Dendritic cell treated with granulocyte-macrophage colony-stimulating factor and Interleukin-4, amounts not matched to agents 40 ng/mL and 50 ng/mL, for 4 days (primary cell): Measurements from ENCODE around the gene NPIPA8.
"Not testable (repeated sequence)": the region's sequence is repeated elsewhere in the genome, so short reads cannot be mapped to it uniquely, and the experiment has no call there.

ENCODE experiments used
- H3K27ac Mint-ChIP-seq: one replicate; pipeline ENCODE4 v1.8.0; 2022; ENCODE audit warnings: mild to moderate bottlenecking, mixed read lengths
- H3K27me3 Mint-ChIP-seq: one replicate; pipeline ENCODE4 v1.8.0; 2022; ENCODE audit warnings: mild to moderate bottlenecking, mixed read lengths
- H3K36me3 Mint-ChIP-seq: one replicate; pipeline ENCODE4 v1.8.0; 2022; ENCODE audit warnings: low read depth, mixed read lengths
- H3K4me1 Mint-ChIP-seq: one replicate; pipeline ENCODE4 v1.8.0; 2022; ENCODE audit warnings: low read depth, mixed read lengths
- H3K4me3 Mint-ChIP-seq: one replicate; pipeline ENCODE4 v1.8.0; 2022; ENCODE audit warnings: mild to moderate bottlenecking, moderate library complexity, mixed read lengths
- H3K9me3 Mint-ChIP-seq: one replicate; pipeline ENCODE4 v1.8.0; 2022; ENCODE audit warnings: mixed read lengths
- intact Hi-C: fragments of 100-400 bp; cut with micrococcal nuclease; formaldehyde crosslinking; loops from one replicate; pipeline ENCODE4 v1.15.0; 2022

Gene NPIPA8

DNA sequence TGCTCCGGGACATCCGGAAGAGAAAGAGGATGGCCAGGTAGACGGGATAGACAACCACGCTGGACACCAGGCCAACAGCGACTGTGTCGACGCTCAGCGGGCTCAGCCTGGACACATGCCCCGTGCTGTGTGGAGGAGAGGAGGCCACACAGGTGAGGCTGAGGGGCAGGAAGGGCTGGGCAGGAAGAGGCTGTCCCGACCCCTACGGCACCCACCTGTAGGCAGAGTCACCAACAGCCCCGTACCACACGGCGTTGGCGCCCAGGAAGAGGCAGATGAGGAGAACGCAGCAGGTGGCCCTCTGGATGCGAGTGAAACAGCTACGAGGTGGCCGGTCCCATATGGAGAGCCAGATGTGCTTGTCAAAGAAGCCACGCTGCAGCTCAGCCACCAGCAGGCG is at the start of gene NPIPA8:
Gene NPIPA8 (minus strand): TSS at position 101 of the 400 bp plus-strand sequence. CDS start 4,074 bp downstream, outside the sequence.
- H3K4me3 Mint-ChIP-seq, H3K9me3 Mint-ChIP-seq, H3K4me1 Mint-ChIP-seq, H3K27ac Mint-ChIP-seq, H3K36me3 Mint-ChIP-seq, H3K27me3 Mint-ChIP-seq, intact Hi-C loops: not testable (repeated sequence)

GRCh38 chr16:18385285-18385684 is 48.7 kb upstream of the NPIPA8 start:
- intact Hi-C loops, H3K27me3 Mint-ChIP-seq, H3K4me1 Mint-ChIP-seq, H3K4me3 Mint-ChIP-seq, H3K36me3 Mint-ChIP-seq, H3K27ac Mint-ChIP-seq, H3K9me3 Mint-ChIP-seq: not testable (repeated sequence)

- intact Hi-C loops, H3K9me3 Mint-ChIP-seq, H3K36me3 Mint-ChIP-seq, H3K4me1 Mint-ChIP-seq, H3K4me3 Mint-ChIP-seq, H3K27me3 Mint-ChIP-seq, H3K27ac Mint-ChIP-seq: not testable (repeated sequence)
Measured at GRCh38 chr16:18384869-18385268, 48.3 kb upstream of the NPIPA8 start.

DNA sequence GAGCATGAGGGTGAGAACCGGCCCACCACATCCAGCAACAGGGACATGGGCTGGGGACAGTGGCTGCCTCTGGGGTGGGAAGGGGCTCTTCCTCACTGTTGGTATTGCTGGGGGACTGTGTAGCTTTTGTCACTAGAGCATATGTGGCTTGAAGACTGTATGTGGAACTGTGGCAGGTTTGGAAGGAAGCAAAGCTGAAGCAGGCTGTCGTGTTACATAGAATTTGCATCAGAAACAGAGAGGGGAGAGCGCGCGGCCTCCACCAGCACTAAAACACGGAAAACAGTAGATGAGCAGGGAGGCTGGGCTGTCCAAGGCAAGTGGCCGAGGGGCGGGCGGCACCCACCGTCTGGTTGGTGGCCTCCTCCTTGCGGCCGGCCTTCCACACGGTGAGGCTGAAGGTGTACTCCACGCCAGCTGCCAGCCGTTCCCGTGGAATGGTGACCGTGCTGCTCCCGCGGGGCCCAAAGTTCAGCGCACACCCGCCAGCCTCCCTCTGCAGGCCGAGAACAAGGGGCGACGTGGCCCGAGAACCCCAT is 47.6 kb upstream of the NPIPA8 start:
- intact Hi-C loops, H3K36me3 Mint-ChIP-seq, H3K27me3 Mint-ChIP-seq, H3K4me1 Mint-ChIP-seq, H3K9me3 Mint-ChIP-seq, H3K4me3 Mint-ChIP-seq, H3K27ac Mint-ChIP-seq: not testable (repeated sequence)

GRCh38 chr16:18382696-18383095 is 46.2 kb upstream of the NPIPA8 start:
- H3K36me3 Mint-ChIP-seq, H3K9me3 Mint-ChIP-seq, H3K4me3 Mint-ChIP-seq, H3K4me1 Mint-ChIP-seq, intact Hi-C loops, H3K27me3 Mint-ChIP-seq, H3K27ac Mint-ChIP-seq: not testable (repeated sequence)

DNA sequence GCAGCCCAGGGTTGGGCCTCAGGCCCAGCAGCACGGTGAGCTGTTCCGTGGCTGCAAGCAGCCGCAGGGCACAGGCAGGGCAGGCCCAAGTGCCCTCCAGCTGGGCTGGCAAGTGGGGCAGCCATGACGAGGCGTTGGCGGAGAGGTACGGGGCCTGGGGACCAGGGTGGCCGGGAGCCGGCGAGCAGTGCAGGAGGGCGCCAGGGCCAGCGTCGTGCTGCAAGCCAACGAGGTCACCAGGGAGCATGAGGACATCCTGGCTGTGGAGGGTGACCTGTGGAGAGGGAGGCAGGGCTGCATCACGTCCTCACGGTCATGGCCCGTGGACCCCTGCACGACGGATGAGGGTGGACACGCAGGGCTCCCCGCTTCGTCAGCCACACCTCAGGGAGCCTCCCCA is 11.2 kb upstream of the NPIPA8 start:
- H3K27ac Mint-ChIP-seq, result not testable (repeated sequence)

DNA sequence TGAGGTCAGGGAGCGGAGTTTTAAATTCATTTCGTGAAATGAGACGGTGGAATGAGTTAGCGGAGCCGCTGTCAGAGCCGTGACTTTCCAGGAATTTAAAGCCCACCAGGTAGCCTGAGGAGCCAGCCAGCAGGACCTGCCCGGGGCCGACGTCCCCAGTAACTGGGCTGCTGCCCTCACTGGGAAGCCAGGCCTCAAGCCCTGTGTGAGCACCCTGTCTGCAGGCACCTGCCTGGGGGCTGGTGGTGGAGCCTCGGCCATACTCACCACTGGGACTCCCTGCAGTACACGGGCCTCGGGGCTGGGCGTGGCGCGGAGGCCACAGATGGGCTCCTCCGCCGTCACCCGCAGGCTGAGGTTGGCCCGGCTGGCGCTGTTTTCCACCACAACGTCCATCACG is 10.5 kb upstream of the NPIPA8 start:
- H3K27ac Mint-ChIP-seq, H3K4me1 Mint-ChIP-seq, H3K36me3 Mint-ChIP-seq: not testable (repeated sequence)

More for the DNA sequence above, 11.2 kb upstream of the NPIPA8 start:
- H3K4me3 Mint-ChIP-seq, H3K27me3 Mint-ChIP-seq, H3K36me3 Mint-ChIP-seq, H3K9me3 Mint-ChIP-seq, H3K4me1 Mint-ChIP-seq, intact Hi-C loops: not testable (repeated sequence)

DNA sequence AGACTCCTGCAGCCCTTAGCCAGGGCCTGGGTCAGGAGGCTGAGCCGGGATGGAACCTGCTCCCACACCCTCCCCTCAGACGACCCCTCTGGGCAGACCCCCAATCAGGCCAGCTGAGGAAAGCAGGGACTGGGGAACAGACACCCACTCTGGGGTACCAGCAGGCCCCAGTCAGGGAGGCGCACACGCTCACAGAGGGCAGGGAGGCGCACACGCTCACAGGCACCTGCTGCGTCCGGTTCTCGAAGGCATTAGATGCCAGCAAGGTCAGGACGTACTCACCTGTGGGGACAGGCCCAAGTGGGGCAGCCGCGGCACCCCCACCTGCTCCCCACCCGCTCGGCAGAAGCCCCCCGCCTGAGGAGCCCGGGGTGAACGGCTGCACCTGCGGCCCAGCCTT is 8.1 kb upstream of the NPIPA8 start:
- H3K36me3 Mint-ChIP-seq, H3K4me1 Mint-ChIP-seq, intact Hi-C loops, H3K9me3 Mint-ChIP-seq, H3K4me3 Mint-ChIP-seq, H3K27me3 Mint-ChIP-seq, H3K27ac Mint-ChIP-seq: not testable (repeated sequence)

More for the DNA sequence above, 10.5 kb upstream of the NPIPA8 start:
- H3K27me3 Mint-ChIP-seq, H3K4me3 Mint-ChIP-seq, H3K9me3 Mint-ChIP-seq, intact Hi-C loops: not testable (repeated sequence)

GRCh38 chr16:18341986-18342385 is 5.5 kb upstream of the NPIPA8 start:
- H3K4me1 Mint-ChIP-seq, H3K9me3 Mint-ChIP-seq, intact Hi-C loops, H3K4me3 Mint-ChIP-seq, H3K27ac Mint-ChIP-seq, H3K36me3 Mint-ChIP-seq, H3K27me3 Mint-ChIP-seq: not testable (repeated sequence)

DNA sequence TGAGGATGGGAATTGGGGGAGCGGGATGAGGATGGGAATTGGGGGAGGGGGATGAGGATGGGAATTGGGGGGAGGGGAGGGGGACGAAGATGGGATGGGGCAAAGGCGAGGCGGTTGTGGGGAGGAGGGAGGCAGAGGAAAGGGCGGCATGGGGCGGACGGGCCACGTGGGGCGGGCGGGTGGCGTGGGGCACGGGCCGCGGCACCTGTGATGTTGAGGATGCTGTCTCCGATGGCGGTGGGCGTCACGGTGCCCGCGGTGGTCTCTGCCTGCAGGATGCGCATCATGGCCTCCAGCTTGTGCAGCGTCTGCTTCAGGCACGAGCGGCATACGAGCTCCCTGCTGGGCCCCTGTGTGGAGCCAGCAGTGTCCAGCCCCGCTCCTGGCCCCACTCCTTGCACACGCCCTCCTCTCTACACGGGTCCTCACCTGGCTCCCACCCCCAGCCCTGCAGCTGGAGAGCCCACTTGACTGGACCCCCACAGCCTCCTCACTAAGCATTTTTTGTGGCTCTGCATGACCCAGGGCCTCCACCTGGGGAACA is 5.0 kb upstream of the NPIPA8 start:
- intact Hi-C loops, H3K9me3 Mint-ChIP-seq, H3K36me3 Mint-ChIP-seq, H3K27ac Mint-ChIP-seq, H3K4me1 Mint-ChIP-seq, H3K27me3 Mint-ChIP-seq, H3K4me3 Mint-ChIP-seq: not testable (repeated sequence)

GRCh38 chr16:18339210-18339609 is 2.7 kb upstream of the NPIPA8 start:
- H3K9me3 Mint-ChIP-seq, H3K4me3 Mint-ChIP-seq, intact Hi-C loops, H3K27ac Mint-ChIP-seq, H3K4me1 Mint-ChIP-seq, H3K36me3 Mint-ChIP-seq, H3K27me3 Mint-ChIP-seq: not testable (repeated sequence)

- intact Hi-C loops, H3K4me3 Mint-ChIP-seq, H3K9me3 Mint-ChIP-seq: not testable (repeated sequence)
Measured at GRCh38 chr16:18311811-18312210, 24.7 kb downstream of the NPIPA8 start.

DNA sequence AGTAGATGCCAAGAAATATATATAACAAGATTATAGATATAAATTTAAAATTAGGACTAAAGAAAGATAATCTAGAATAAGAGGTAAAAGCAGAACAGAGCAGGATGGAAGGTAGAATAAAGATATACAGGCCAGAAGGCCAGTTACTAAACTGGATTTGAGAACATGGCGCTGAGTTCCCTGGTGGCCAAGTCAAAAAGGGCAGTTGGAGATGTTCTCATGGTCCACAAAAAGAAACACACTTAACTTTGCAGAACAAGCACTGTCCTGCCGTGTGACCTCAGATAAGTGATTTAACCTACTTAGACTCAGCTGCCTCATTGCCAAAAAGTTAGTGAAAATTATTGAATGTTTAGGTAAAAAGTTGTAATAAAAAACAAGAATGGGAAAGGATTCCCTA is 27.4 kb downstream of the NPIPA8 start:
- H3K4me1 Mint-ChIP-seq, H3K9me3 Mint-ChIP-seq, H3K36me3 Mint-ChIP-seq, H3K27me3 Mint-ChIP-seq, H3K27ac Mint-ChIP-seq, intact Hi-C loops, H3K4me3 Mint-ChIP-seq: not testable (repeated sequence)

More at GRCh38 chr16:18311811-18312210, 24.7 kb downstream of the NPIPA8 start:
- H3K36me3 Mint-ChIP-seq, H3K27ac Mint-ChIP-seq, H3K4me1 Mint-ChIP-seq, H3K27me3 Mint-ChIP-seq: not testable (repeated sequence)

DNA sequence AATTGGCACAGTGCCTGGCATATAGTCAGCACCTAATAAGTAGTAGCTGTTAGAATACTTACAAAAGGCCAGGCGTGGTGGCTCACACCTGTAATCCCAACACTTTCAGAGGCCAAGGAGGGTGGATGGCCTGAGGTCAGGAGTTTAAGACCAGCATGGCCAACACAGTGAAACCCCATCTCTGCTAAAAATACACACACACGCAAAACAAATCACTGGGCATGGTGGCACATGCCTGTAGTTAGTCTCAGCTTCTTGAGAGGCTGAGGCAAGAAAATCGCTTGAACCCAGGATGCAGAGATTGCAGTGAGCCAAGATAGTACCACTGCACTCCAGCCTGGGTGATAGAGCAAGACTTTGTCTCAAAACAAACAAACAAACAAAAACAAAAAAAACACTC is 29.3 kb downstream of the NPIPA8 start:
- H3K9me3 Mint-ChIP-seq, intact Hi-C loops, H3K27me3 Mint-ChIP-seq, H3K4me1 Mint-ChIP-seq, H3K27ac Mint-ChIP-seq, H3K36me3 Mint-ChIP-seq, H3K4me3 Mint-ChIP-seq: not testable (repeated sequence)

GRCh38 chr16:18306066-18306465 is 30.5 kb downstream of the NPIPA8 start:
- H3K4me3 Mint-ChIP-seq, H3K4me1 Mint-ChIP-seq, H3K27me3 Mint-ChIP-seq, intact Hi-C loops, H3K9me3 Mint-ChIP-seq, H3K27ac Mint-ChIP-seq, H3K36me3 Mint-ChIP-seq: not testable (repeated sequence)
